Trophoblast cell (in vitro differentiated cells and primary cell): ENCODE data around the gene ZPR1.

Source experiments
- DNase-seq, 2 donors: peaks; one replicate each; pipeline ENCODE4 v3.0.0-alpha.2; 2016
- H2AFZ ChIP-seq: 2 replicates; pipeline ENCODE4 v1.6.1; 2013; ENCODE audit warnings: low read length, moderate library complexity, mild to moderate bottlenecking; ENCODE audit not compliant: insufficient read depth, poor library complexity
- H2AK5ac ChIP-seq: 2 replicates; pipeline ENCODE4 v1.6.1; 2013; ENCODE audit warnings: mild to moderate bottlenecking, low read length
- H2BK120ac ChIP-seq: 2 replicates; pipeline ENCODE4 v1.6.1; 2013; ENCODE audit warnings: low read length, mild to moderate bottlenecking, moderate library complexity; ENCODE audit not compliant: insufficient read depth, poor library complexity
- H2BK12ac ChIP-seq: 2 replicates; pipeline ENCODE4 v1.6.1; 2013; ENCODE audit warnings: mild to moderate bottlenecking, low read length, moderate library complexity
- H2BK5ac ChIP-seq: 2 replicates; pipeline ENCODE4 v1.6.1; 2013; ENCODE audit warnings: low read length, low read depth, moderate library complexity, mild to moderate bottlenecking; ENCODE audit not compliant: poor library complexity
- H3K14ac ChIP-seq: 2 replicates; pipeline ENCODE4 v1.6.1; 2013; ENCODE audit warnings: mild to moderate bottlenecking, low read length
- H3K18ac ChIP-seq: 2 replicates; pipeline ENCODE4 v1.6.1; 2013; ENCODE audit warnings: mild to moderate bottlenecking, low read length
- H3K23ac ChIP-seq: 2 replicates; pipeline ENCODE4 v1.6.1; 2013; ENCODE audit warnings: low read length
- H3K27ac ChIP-seq: 2 replicates; pipeline ENCODE4 v1.5.1; 2013; ENCODE audit warnings: low read depth, mild to moderate bottlenecking, inconsistent platforms, low read length, moderate library complexity
- H3K27me3 ChIP-seq: 2 replicates; pipeline ENCODE4 v1.6.1; 2013; ENCODE audit warnings: inconsistent platforms, mild to moderate bottlenecking, low read length, moderate library complexity; ENCODE audit not compliant: insufficient read depth
- H3K36me3 ChIP-seq, 2 experiments: 1 replicate in 1 of 2; 2 replicates in 1 of 2; pipeline ENCODE4 v1.6.1; 2013; ENCODE audit warnings: low read length in 2 of 2, mild to moderate bottlenecking in 2 of 2, moderate library complexity in 1 of 2; ENCODE audit not compliant: insufficient read depth in 2 of 2, control insufficient read depth in 1 of 2
- H3K4ac ChIP-seq: 2 replicates; pipeline ENCODE4 v1.6.1; 2013; ENCODE audit warnings: low read depth, mild to moderate bottlenecking, low read length, moderate library complexity
- H3K4me1 ChIP-seq, 2 experiments: 1 replicate in 1 of 2; 2 replicates in 1 of 2; pipeline ENCODE4 v1.6.1; 2013; ENCODE audit warnings: low read length in 2 of 2, mild to moderate bottlenecking in 2 of 2, moderate library complexity in 1 of 2; ENCODE audit not compliant: insufficient read depth in 2 of 2, control insufficient read depth in 1 of 2
- H3K4me2 ChIP-seq: 2 replicates; pipeline ENCODE4 v1.6.1; 2013; ENCODE audit warnings: inconsistent platforms, mild to moderate bottlenecking, low read length, moderate library complexity
- H3K4me3 ChIP-seq: 2 replicates; pipeline ENCODE4 v1.5.1; 2013; ENCODE audit warnings: mild to moderate bottlenecking, low read depth, low read length, inconsistent platforms
- H3K79me1 ChIP-seq: one replicate; pipeline ENCODE4 v1.6.1; 2013; ENCODE audit warnings: low read length
- H3K79me2 ChIP-seq: 2 replicates; pipeline ENCODE4 v1.6.1; 2013; ENCODE audit warnings: low read length, mild to moderate bottlenecking; ENCODE audit not compliant: control insufficient read depth, insufficient read depth, poor library complexity
- H3K9ac ChIP-seq: 2 replicates; pipeline ENCODE4 v1.6.1; 2013; ENCODE audit warnings: mild to moderate bottlenecking, low read length
- H3K9me3 ChIP-seq: 2 replicates; pipeline ENCODE4 v1.6.1; 2013; ENCODE audit warnings: low read depth, mild to moderate bottlenecking, control low read depth, inconsistent platforms, low read length; ENCODE audit not compliant: insufficient read depth
- H4K12ac ChIP-seq: 2 replicates; pipeline ENCODE4 v1.6.1; 2013; ENCODE audit warnings: low read depth, mild to moderate bottlenecking, low read length, moderate library complexity
- H4K8ac ChIP-seq: 2 replicates; pipeline ENCODE4 v1.6.1; 2013; ENCODE audit warnings: low read depth, mild to moderate bottlenecking, low read length, moderate library complexity
- H4K91ac ChIP-seq: one replicate; pipeline ENCODE4 v1.6.1; 2013; ENCODE audit warnings: low read depth, mild to moderate bottlenecking, low read length, moderate library complexity
- WGBS: extraction: QIAGEN DNeasy Blood & Tissue Kit; methylation state at CpG from one replicate; pipeline ENCODE4 v1.1.7; 2013; ENCODE audit warnings: missing lambda C conversion rate; ENCODE audit not compliant: insufficient read length, insufficient coverage; ENCODE audit errors: extremely low coverage; 5-methylcytosine and 5-hydroxymethylcytosine counted together

The ZPR1 gene

DNA sequence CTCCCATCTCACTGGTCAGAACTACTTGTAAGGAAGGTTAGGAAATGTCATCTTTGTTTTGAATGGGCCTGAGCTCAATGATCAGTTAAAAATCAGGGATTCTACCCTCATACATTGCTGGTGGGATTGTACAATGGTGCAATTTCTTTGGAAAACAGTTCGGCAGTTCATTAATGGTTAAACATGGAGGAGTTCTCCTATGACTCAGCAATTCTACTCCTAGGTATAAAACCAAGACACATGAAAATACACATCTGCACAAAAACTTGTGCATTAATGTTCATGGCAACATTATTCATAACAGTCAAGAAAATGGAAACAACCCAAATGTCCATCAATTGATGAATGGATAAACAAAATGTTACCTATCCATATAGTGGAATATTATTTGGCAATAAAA lies 8.7 kb upstream of the ZPR1 start:
- H3K36me3 ChIP-seq, result no peaks in the 10 kb centered on the region
- H4K12ac ChIP-seq, result no peak overlapping the region
- H2BK5ac ChIP-seq, result no peak overlapping the region
- no peaks in the 10 kb centered on the region for H3K27me3 ChIP-seq
- H4K91ac ChIP-seq, result no peak overlapping the region
- peaks cover 6 to 9% of the 10 kb centered on the region in 2 experiments for H3K4me1 ChIP-seq
- no peak overlapping the region for H3K23ac ChIP-seq
- DNase-seq, result no peak
- H3K27ac ChIP-seq, result no peak overlapping the region
- no peaks in the 10 kb centered on the region for H3K79me1 ChIP-seq
- no peak overlapping the region for H3K14ac ChIP-seq
- H3K18ac ChIP-seq, result no peak overlapping the region
- H3K4me2 ChIP-seq, result no peak overlapping the region
- H2AK5ac ChIP-seq, result no peak overlapping the region
- no CpG with 5 or more reads among the region's 1 CpG for WGBS
- no peak overlapping the region for H2BK120ac ChIP-seq
- H2AFZ ChIP-seq, result no peak overlapping the region
- H4K8ac ChIP-seq, result no peak overlapping the region
- no peaks in the 10 kb centered on the region for H3K79me2 ChIP-seq
- H3K4me3 ChIP-seq, result no peak overlapping the region
- H3K9me3 ChIP-seq, result no peaks in the 10 kb centered on the region
- H3K9ac ChIP-seq, result no peak overlapping the region
- no peak overlapping the region for H2BK12ac ChIP-seq
- no peak overlapping the region for H3K4ac ChIP-seq

- no CpG with 5 or more reads among the region's 2 CpGs for WGBS
- no peak for DNase-seq
- Histone ChIP-seq H3K9ac (no peak overlapping the region), H2AFZ (no peak overlapping the region), H3K14ac (no peak overlapping the region), H3K4me2 (no peak overlapping the region), H3K4me1 (peaks cover 6 to 14% of the 10 kb centered on the region in 2 experiments), H2AK5ac (no peak overlapping the region), H2BK120ac (no peak overlapping the region), H4K8ac (no peak overlapping the region), H3K9me3 (no peaks in the 10 kb centered on the region), H2BK5ac (no peak overlapping the region), H2BK12ac (no peak overlapping the region), H3K36me3 (no peaks in the 10 kb centered on the region), H3K27ac (no peak overlapping the region), H3K79me1 (no peaks in the 10 kb centered on the region), H3K79me2 (no peaks in the 10 kb centered on the region), H3K23ac (no peak overlapping the region), H4K91ac (no peak overlapping the region), H3K4ac (no peak overlapping the region), H3K27me3 (no peaks in the 10 kb centered on the region), H3K4me3 (no peak overlapping the region), H4K12ac (no peak overlapping the region), H3K18ac (no peak overlapping the region)
Measured at GRCh38 chr11:116794851-116795250, 7.0 kb upstream of the ZPR1 start.

- no peak overlapping the region for H3K18ac ChIP-seq
- no peak overlapping the region for H3K4ac ChIP-seq
- no peaks in the 10 kb centered on the region for H3K79me1 ChIP-seq
- H3K4me2 ChIP-seq, result no peak overlapping the region
- H2AFZ ChIP-seq, result no peak overlapping the region
- H2BK12ac ChIP-seq, result no peak overlapping the region
- H3K79me2 ChIP-seq, result no peaks in the 10 kb centered on the region
- no peak overlapping the region for H4K8ac ChIP-seq
- H2AK5ac ChIP-seq, result no peak overlapping the region
- H3K27me3 ChIP-seq, result no peaks in the 10 kb centered on the region
- H3K23ac ChIP-seq, result no peak overlapping the region
- no peaks in the 10 kb centered on the region for H3K36me3 ChIP-seq
- no peak overlapping the region for H2BK120ac ChIP-seq
- no peak overlapping the region for H2BK5ac ChIP-seq
- peaks cover 9 to 17% of the 10 kb centered on the region in 2 experiments for H3K4me1 ChIP-seq
- no peaks in the 10 kb centered on the region for H3K9me3 ChIP-seq
- H3K14ac ChIP-seq, result no peak overlapping the region
- no peak for DNase-seq
- no peak overlapping the region for H3K9ac ChIP-seq
- H3K27ac ChIP-seq, result no peak overlapping the region
- H4K12ac ChIP-seq, result no peak overlapping the region
- no CpG with 5 or more reads among the region's 1 CpG for WGBS
- H3K4me3 ChIP-seq, result no peak overlapping the region
- H4K91ac ChIP-seq, result no peak overlapping the region
Measured at GRCh38 chr11:116793772-116794097, 5.9 kb upstream of the ZPR1 start.

- H3K4me3 ChIP-seq, result no peak overlapping the region
- no peak for DNase-seq
- H3K27me3 ChIP-seq, result no peaks in the 10 kb centered on the region
- no peak overlapping the region for H4K8ac ChIP-seq
- no peak overlapping the region for H2BK12ac ChIP-seq
- peaks cover 3% of the 10 kb centered on the region for H3K79me1 ChIP-seq
- no peak overlapping the region for H2AFZ ChIP-seq
- H4K91ac ChIP-seq, result no peak overlapping the region
- H3K36me3 ChIP-seq, result no peaks in the 10 kb centered on the region
- peaks cover 15 to 24% of the 10 kb centered on the region in 2 experiments for H3K4me1 ChIP-seq
- H3K14ac ChIP-seq, result no peak overlapping the region
- no peak overlapping the region for H4K12ac ChIP-seq
- H3K27ac ChIP-seq, result no peak overlapping the region
- no peak overlapping the region for H2AK5ac ChIP-seq
- peaks cover 2% of the 10 kb centered on the region for H3K79me2 ChIP-seq
- WGBS, result no CpG with 5 or more reads among the region's 8 CpGs
- H2BK5ac ChIP-seq, result no peak overlapping the region
- no peak overlapping the region for H3K4me2 ChIP-seq
- no peaks in the 10 kb centered on the region for H3K9me3 ChIP-seq
- no peak overlapping the region for H3K4ac ChIP-seq
- H3K9ac ChIP-seq, result no peak overlapping the region
- H2BK120ac ChIP-seq, result no peak overlapping the region
- no peak overlapping the region for H3K23ac ChIP-seq
- no peak overlapping the region for H3K18ac ChIP-seq
Measured at GRCh38 chr11:116792869-116793771, 5.3 kb upstream of the ZPR1 start.
